OCI-M2 (cell line): Measurements from ENCODE around the gene SMAD2.
"Not testable (repeated sequence)": the region's sequence is repeated elsewhere in the genome, so short reads cannot be mapped to it uniquely, and the experiment has no call there.

Source experiments
- DNase-seq: peaks from one replicate; lab custom pipeline; 2025; ENCODE audit not compliant: unreplicated experiment; lab: John Stamatoyannopoulos, UW

Gene SMAD2

DNA sequence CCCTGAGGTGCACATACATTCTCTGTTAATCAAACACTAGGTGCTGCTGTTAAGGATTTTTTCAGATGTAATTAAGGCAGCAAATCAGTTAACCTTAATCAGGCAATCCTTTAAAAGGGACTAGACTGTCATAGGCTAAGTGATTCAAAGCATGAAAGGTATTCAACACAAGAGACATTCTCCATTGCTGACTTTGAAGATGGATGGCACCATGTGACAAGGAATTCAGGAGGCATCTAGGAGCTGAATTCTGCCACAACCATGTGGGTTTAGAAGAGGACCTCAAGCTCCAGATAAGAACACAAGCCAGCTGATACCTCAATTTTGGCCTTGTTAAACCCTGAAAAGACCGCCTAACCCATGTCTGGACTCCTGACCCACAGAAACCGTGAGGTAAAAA is 84.0 kb downstream of the SMAD2 start:
- no peak for DNase-seq

DNA sequence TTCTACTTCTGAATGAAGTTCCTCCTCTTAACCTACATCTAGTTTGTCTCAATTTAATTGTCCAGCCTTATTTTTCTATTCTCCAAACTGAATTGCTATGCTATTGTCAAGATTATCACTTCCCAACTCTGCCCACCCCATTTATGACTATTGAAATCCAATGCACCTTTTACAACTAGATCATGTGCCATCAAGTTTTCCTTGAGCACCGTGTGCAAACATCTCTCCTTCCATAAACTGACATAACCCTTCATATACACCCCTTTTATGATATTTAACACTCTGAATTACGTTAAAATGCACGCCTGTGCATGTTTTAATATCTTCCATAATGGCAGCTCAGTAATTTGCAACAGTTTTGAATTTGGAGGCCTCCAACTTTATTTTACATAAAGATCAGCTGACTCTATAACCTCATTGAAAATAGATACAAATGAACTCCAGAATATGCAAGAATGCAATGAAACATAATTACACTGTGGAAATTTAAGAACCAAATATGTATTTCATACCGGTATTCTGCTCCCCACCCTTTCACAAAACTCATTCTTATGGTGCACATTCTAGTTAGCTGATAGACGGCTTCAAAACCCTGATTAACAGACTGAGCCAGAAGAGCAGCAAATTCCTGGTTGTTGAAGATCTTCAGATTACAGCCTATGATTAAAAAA is 85.5 kb downstream of the SMAD2 start:
- DNase-seq = no peak

DNA sequence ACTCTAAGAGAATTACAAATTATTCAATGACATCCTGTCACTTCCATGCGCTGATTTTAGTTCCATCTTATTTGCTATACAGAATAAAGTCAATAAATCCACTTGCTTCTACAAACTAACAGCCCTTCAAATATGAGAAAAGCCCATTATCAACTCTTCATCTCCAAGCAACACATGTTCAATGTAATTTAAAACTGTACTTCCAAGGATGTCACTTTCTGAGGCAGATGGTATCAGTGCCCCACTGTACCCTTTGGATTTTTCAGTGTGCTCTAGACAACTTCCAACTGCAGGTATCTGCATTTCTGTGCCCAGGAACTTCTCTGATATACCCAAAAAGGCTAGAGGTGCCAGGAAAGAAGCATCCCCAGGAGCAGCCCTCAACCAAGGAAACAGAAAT is 87.6 kb downstream of the SMAD2 start:
- DNase-seq = no peak

DNA sequence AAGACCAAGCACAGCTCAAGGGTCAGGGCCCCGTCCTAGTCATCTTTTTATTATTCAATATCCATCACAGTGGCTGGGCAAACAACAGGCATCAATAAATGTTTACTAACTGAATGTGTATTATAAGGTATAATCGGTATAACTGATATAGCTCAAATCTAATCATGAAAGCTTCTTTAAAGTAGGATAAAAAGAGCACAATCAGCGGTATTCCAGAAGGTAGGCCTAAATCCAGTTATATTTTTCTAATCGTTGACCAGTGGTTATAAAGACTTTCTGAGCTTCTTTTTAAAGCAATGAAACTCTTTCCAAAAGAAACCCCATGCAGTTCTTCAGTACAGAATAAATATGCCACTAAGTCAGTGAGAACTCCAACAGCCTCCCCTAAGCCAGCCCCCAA is 92.1 kb downstream of the SMAD2 start:
- no peak for DNase-seq

GRCh38 chr18:47832348-47832747 is 98.1 kb downstream of the SMAD2 start:
- no peak for DNase-seq

DNA sequence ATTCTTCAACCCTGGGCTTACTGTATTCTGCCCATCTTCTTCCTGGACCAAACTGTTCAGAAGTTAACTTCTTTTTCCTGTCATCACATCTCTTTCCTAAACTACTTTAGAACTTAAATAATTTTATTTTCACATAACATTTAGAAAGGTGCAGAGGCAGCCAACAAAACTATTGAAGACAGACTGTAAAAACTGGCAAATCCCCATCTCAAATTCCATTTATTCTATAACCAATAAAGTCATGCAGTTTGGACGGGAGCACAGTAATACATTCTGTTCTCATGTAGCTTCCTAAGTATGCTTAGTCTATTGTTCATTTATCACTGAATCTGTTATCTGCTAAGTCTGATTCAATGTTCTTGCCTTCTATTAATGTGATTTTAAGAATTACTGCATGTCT is 99.1 kb downstream of the SMAD2 start:
- DNase-seq = no peak

DNA sequence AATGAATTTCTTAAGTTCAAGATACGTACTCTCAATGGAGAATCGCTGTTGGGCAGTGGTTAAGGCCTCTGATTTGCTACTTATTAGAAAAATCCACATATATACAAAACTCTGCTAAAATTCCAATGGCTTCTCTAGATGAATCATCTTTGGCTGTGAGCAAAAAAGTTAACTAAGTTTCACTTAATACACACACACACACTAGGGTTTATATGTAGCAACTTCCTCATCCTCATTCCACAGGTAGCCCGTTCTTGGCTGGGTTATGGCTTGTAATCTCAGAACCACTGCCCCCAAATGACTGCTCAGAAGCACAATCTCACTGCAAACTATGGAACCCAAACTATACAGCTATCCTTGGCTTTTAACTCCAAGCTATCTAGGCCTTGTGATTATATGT is 99.7 kb downstream of the SMAD2 start:
- DNase-seq = no peak

GRCh38 chr18:47829831-47830230 is 100.6 kb downstream of the SMAD2 start:
- no peak for DNase-seq

- DNase-seq = not testable (repeated sequence)
These were observed 102.4 kb downstream of the SMAD2 start for GRCh38 chr18:47828031-47828430.

- DNase-seq = no peak
These were observed 104.0 kb downstream of the SMAD2 start for GRCh38 chr18:47826157-47827074.

- DNase-seq = no peak
These were observed 109.1 kb downstream of the SMAD2 start for GRCh38 chr18:47821314-47821713.

DNA sequence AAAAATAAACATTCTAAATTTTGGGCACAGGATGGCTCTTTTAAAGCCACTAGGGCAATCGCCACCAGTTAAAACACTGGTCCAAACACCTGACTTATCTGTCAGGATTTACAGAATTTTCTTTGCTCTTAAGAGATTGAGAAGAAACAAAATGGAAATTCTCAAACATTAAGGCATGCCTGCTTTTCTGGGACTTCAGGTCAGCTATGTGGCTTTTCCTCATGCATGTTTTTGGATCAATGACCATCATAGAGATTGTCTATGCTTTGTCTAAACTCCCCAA is 112.7 kb downstream of the SMAD2 start:
- no peak for DNase-seq

DNA sequence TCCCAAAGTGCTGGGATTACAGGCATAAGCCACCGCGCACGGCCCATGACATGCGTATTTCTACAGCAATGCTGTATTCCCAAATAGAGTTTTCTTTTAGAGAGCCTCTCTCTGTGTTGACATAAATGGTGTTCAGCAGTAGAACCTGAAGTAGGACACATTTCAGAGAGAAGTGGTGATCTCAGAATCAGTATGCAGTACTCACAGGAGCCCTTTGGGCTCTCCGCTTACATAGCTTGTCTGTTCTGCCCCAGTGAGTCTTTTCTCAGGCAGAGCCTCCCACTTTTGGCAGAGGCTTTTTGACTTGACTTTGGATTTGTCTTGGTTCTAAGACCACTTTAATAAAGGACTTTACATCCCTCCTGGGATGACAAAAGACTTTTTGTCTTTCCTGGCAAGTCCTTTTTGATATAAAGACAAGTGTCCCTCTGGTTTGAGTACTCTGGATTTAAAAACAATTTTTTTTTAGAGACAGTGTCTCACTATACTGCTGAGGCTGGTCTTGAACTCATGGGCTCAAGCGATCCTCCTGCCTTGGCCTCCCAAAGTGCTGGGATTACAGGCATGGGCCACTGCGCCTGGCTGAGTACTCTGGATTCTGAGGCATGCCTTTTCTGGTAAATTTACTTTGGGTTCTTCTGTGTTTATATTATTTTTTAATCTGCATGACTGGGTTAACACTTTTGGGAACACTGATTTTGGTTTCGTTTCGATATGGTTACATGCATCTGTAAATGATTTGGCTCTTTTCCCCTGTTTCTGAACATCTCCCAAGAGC is 113.3 kb downstream of the SMAD2 start:
- no peak for DNase-seq

DNA sequence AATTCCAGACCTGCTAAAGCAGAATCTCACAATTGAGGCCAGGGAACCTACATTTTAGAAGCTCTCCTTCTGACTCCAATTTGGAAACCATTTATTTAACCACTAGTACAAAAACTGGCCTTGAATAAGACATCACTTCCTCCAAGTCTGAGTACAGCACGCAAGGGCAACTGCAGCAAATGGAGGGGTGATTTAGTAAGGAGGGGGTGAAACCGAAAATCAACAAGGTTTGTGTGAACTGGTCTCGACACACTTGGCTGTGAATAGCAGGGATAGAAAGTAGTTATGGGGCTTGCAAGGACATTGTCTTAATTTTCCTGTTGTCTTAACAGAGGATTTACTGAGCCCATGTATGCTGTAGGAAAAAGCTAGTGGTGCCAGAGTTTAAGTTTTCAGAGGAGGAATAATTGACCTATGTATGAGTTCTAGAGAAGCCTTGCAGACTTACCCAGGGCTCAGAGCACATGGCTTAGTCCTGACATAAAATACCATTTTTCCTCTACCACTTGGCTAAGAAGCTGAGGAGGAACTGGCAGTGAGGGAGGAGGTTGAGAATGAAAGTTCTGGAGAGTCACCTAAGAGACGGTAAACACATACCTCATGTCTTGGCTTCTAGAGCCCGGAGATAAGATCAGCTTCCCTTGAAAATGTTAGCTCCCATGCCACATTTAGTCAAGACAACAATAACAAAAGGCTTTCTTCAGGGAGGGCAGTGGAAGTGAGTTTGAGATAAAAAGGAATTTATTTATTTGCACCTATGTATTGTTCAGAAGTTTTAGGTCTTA is 114.8 kb downstream of the SMAD2 start:
- DNase-seq = no peak

GRCh38 chr18:47809420-47809819 is 121.0 kb downstream of the SMAD2 start:
- DNase-seq = no peak

DNA sequence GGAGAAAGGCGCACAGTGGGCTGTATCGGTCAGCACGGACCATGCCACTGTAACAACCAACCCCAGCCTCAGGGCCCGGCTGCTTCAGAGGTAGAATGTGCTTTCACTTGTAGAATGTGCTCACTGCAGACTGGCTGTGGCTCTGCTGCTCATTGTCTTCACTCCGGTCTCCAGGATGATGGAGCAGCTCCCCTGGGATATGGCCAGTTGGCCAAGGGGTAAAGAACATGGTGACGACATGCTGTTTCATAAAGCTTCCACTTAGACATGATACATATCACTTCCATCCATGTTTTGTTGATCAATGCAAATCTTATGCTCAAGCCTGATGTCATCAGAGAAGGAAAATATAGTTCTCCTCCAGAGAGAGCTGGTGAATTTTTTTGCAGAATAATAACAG is 127.7 kb downstream of the SMAD2 start:
- no peak for DNase-seq

DNA sequence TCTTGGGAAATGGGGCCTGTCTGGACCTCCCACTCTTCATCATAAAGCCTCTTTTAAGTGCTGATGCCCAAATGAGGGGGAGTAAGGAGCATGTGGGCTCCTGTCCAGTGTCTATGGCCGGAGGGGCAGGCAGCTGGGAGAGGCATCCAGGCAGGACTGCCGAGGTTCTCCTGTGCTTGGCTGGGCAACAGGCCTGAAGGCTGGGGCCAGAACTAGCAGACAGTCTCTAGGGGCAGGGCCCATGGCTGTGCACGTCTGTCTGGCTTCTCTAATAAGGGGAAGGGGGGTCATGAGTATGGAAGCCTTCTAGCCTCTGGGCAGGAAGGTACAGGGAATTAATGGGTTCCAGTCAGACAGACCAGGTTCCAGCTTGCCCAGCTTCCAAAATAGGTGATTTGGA is 128.6 kb downstream of the SMAD2 start:
- DNase-seq = no peak

- no peak for DNase-seq
These were observed 129.7 kb downstream of the SMAD2 start for GRCh38 chr18:47800756-47801155.

DNA sequence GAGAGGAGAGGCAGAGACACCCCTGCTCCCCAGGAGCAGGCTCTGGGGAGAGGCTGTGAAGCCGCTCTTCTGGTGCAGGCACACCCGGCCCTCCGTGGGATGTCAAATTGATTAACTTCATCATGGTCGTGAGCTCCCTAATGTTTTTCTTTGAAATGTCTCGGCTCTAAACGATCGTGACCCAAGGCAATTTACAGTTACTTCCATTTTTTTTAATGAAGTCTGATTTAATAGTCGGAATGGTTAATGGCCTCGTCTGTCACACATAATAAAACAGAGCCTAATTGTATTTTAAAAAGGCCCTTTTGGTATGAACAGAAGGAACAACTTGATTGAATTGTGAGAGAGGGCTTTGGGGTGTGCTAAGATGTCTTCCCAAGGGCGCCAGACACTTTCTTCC is 130.2 kb downstream of the SMAD2 start:
- no peak for DNase-seq

GRCh38 chr18:47799376-47799775 is 131.1 kb downstream of the SMAD2 start:
- DNase-seq = no peak

DNA sequence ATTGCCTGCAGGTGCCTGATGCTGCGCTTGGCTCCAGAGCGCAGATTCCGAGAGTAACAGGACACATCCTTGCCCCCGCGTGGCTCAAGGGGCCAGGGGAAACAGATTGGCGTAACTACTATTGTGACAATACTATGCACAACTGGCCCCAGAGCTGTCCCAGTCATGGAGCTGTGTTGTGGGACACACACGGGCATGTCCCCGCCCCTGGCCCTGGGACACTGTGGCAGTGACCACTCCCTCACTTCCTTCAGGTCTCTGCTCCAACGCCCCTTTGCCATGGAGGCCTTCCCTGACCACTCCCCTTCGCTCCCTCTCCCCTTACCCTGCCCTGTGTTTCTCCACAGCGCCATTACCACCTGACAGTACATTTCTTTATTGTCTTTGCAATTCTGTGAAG is 132.1 kb downstream of the SMAD2 start:
- DNase-seq = no peak
